Spleen (tissue), 11 donors: Measurements from ENCODE around the gene HCAR2. TPM values are rescaled to one million over a fixed set of nuclear protein-coding genes. Genes with fewer than 3 reads are reported as not detected.

Experiments used
- DNase-seq: peaks from one replicate; pipeline ENCODE4 v3.0.0-alpha.2; 2020
- H3K27ac ChIP-seq, 8 donors: fragments of 200-600 bp; sonication (generic) in 7 of 8; 1 replicate in 4 of 8; 2 replicates in 4 of 8; pipeline versions ENCODE4 v1.5.0 to v1.8.0; 2016 to 2021; ENCODE audit warnings: inconsistent platforms in 4 of 8, mild to moderate bottlenecking in 4 of 8, moderate library complexity in 1 of 8
- H3K27me3 ChIP-seq, 7 donors: fragments of 200-600 bp; sonication (generic) in 6 of 7; replicated peaks in 1 of 7; 1 replicate in 4 of 7; 2 replicates in 3 of 7; pipeline versions ENCODE4 v1.5.0 to v1.8.0; 2016 to 2021; ENCODE audit warnings: inconsistent platforms in 3 of 7, mild to moderate bottlenecking in 1 of 7
- H3K36me3 ChIP-seq, 6 donors: fragments of 200-600 bp; sonication (generic) in 5 of 6; 1 replicate in 4 of 6; 2 replicates in 2 of 6; pipeline versions ENCODE4 v1.5.0 to v1.8.0; 2016 to 2021; ENCODE audit warnings: inconsistent platforms in 2 of 6
- H3K4me1 ChIP-seq, 6 donors: fragments of 200-600 bp; sonication (generic) in 5 of 6; 1 replicate in 3 of 6; 2 replicates in 3 of 6; pipeline versions ENCODE4 v1.5.0 to v1.8.0; 2016 to 2021; ENCODE audit warnings: inconsistent platforms in 3 of 6
- H3K4me3 ChIP-seq, 8 donors: fragments of 200-600 bp; sonication (generic) in 7 of 8; 1 replicate in 4 of 8; 2 replicates in 4 of 8; pipeline versions ENCODE4 v1.5.0 to v1.8.0; 2016 to 2021; ENCODE audit warnings: inconsistent platforms in 4 of 8, mild to moderate bottlenecking in 4 of 8, moderate library complexity in 2 of 8
- H3K9me3 ChIP-seq, 8 donors: fragments of 200-600 bp; sonication (generic) in 7 of 8; 1 replicate in 4 of 8; 2 replicates in 4 of 8; pipeline versions ENCODE4 v1.5.0 to v1.8.0; 2016 to 2021; ENCODE audit warnings: inconsistent platforms in 4 of 8
- POLR2A ChIP-seq, 3 donors: fragments of 450-650 bp; IDR thresholded peaks; one replicate each; pipeline ENCODE4 v1.5.1; 2017; ENCODE audit warnings: antibody characterized with exemption in 3 of 3, mild to moderate bottlenecking in 1 of 3
- POLR2AphosphoS5 ChIP-seq, 3 donors: sonication (generic); formaldehyde crosslinking; IDR thresholded peaks; one replicate each; pipeline ENCODE4 v1.5.1; 2017; ENCODE audit warnings: antibody characterized with exemption in 3 of 3
- WGBS, 5 donors: extraction: QIAGEN DNeasy Blood & Tissue Kit in 3 of 5; methylation state at CpG; one replicate each; pipeline versions ENCODE4 v1.1.5 to v1.1.7; 2013 to 2018; 5-methylcytosine and 5-hydroxymethylcytosine counted together
- intact Hi-C: fragments of 100-400 bp; cut with DNase I; formaldehyde crosslinking; loops from one replicate; pipeline ENCODE4 v1.15.0; 2023; ENCODE audit warnings: low total_unique reads
- polyA plus RNA-seq, 3 donors: library from polyadenylated mRNA; stranded (reverse); fragments of 200-250 nt; gene quantifications; one replicate each; pipeline ENCODE4 v1.2.1, GENCODE V29; 2013
- total RNA-seq, 7 donors: library from RNA; depleted of rRNA in 3 of 7; stranded (reverse); fragments of >200 nt in 3 of 7; fragmentation: NEBNext Ultra II Directional in 4 of 7; extraction: Animal tissue kit (Norgen Biotek cat#: 25700) in 4 of 7; gene quantifications; one replicate each; pipeline versions ENCODE4 v1.1.0 to v1.2.1, GENCODE V29; 2016 to 2021
- TF ChIP-seq, protein P1 (sequence below), 11 experiments: fragments of 200-600 bp in 7 of 11; fragments of 450-650 bp in 4 of 11; sonication (generic) in 4 of 11; IDR thresholded peaks in 8 of 11; conservative IDR thresholded peaks in 3 of 11; 1 replicate in 7 of 11; 2 replicates in 4 of 11; pipeline versions ENCODE4 v1.4.0 to v1.8.0; 2016 to 2021; ENCODE audit warnings: antibody characterized with exemption in 11 of 11, inconsistent platforms in 4 of 11, mild to moderate bottlenecking in 1 of 11
- donor health status: healthy with polysubstance abuse.
- donor health status: DM: no; HTN: no; CAD: no; lungs with moderate emphysema.
- donor health status: DM: no; HTN: no; CAD: no.
- donor health status: Bipolar disorder and iron deficiency.
- donor health status: healthy.
- donor health status: DM: no; HTN: no; CAD: no.
- donor health status: DM: yes; HTN: yes; CAD: no.

Gene HCAR2
- total and polyA plus RNA-seq, 10 donors = 0.53 to 43.0 (median 16.5) TPM

DNA sequence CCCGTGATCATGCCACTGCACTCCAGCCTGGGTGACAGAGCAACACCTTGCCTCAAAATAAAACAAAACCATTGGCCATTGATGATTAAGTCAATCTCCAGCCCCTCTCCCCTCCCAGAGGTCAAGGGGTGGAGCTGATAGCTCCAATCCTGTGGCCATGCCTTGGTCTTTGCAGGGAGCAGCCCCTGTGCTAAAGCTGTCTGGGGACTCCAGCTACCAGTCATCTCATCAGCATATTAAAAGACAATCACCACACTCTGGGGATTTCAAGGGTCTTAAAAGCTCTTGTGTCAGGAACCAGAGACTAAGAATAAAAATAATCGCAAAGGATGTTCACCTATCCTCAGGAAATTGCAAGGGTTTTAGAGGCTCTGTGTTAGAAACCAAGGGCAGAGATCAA, 30.6 kb downstream of the HCAR2 start:
- Histone ChIP-seq H3K4me1 (no peaks in the 10 kb centered on the region), H3K4me3 (no peak overlapping the region), H3K36me3 (no peaks in the 10 kb centered on the region), H3K27me3 (no peaks in the 10 kb centered on the region), H3K9me3 (no peaks in the 10 kb centered on the region), H3K27ac (no peak overlapping the region)
- no peak for DNase-seq
- TF ChIP-seq, protein P1, sequence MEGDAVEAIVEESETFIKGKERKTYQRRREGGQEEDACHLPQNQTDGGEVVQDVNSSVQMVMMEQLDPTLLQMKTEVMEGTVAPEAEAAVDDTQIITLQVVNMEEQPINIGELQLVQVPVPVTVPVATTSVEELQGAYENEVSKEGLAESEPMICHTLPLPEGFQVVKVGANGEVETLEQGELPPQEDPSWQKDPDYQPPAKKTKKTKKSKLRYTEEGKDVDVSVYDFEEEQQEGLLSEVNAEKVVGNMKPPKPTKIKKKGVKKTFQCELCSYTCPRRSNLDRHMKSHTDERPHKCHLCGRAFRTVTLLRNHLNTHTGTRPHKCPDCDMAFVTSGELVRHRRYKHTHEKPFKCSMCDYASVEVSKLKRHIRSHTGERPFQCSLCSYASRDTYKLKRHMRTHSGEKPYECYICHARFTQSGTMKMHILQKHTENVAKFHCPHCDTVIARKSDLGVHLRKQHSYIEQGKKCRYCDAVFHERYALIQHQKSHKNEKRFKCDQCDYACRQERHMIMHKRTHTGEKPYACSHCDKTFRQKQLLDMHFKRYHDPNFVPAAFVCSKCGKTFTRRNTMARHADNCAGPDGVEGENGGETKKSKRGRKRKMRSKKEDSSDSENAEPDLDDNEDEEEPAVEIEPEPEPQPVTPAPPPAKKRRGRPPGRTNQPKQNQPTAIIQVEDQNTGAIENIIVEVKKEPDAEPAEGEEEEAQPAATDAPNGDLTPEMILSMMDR (IDR thresholded peaks at IDR 0.05 in 8 of 11, conservative IDR thresholded peaks at IDR 0.05 in 3 of 11) = no peak
- TF ChIP-seq POLR2AphosphoS5 (IDR thresholded peaks at IDR 0.05) (no peak), POLR2A (IDR thresholded peaks at IDR 0.05) (no peak)
- intact Hi-C loops = no loop called here
- WGBS, 5 donors = 80 to 89% (median 82%) methylated on average over 2 of the region's 2 CpGs

- Histone ChIP-seq H3K36me3 (no peaks in the 10 kb centered on the region), H3K27me3 (no peaks in the 10 kb centered on the region), H3K9me3 (no peaks in the 10 kb centered on the region), H3K27ac (peak overlapping the region in 1 of 8 donors; percentile 25), H3K4me1 (no peaks in the 10 kb centered on the region), H3K4me3 (no peak overlapping the region)
- WGBS, 5 donors = 72 to 89% (median 80%) methylated on average over 5 of the region's 5 CpGs
- TF ChIP-seq POLR2A (IDR thresholded peaks at IDR 0.05) (no peak), POLR2AphosphoS5 (IDR thresholded peaks at IDR 0.05) (no peak)
- TF ChIP-seq, protein P1 (IDR thresholded peaks at IDR 0.05 in 8 of 11, conservative IDR thresholded peaks at IDR 0.05 in 3 of 11) = no peak
- intact Hi-C loops = no loop called here
- DNase-seq = no peak
Observed at GRCh38 chr12:122669397-122670070, 33.6 kb downstream of the HCAR2 start.

- Histone ChIP-seq H3K36me3 (no peaks in the 10 kb centered on the region), H3K4me3 (no peak overlapping the region), H3K9me3 (no peaks in the 10 kb centered on the region), H3K27ac (no peak overlapping the region), H3K27me3 (no peaks in the 10 kb centered on the region), H3K4me1 (no peaks in the 10 kb centered on the region)
- TF ChIP-seq POLR2AphosphoS5 (IDR thresholded peaks at IDR 0.05) (no peak), POLR2A (IDR thresholded peaks at IDR 0.05) (no peak)
- TF ChIP-seq, protein P1 (IDR thresholded peaks at IDR 0.05 in 8 of 11, conservative IDR thresholded peaks at IDR 0.05 in 3 of 11) = no peak
- intact Hi-C loops = no loop called here
- 84 to 91% (median 85%) methylated on average over 2 of the region's 2 CpGs for WGBS, 5 donors
- no peak for DNase-seq
Observed at GRCh38 chr12:122668268-122668667, 34.9 kb downstream of the HCAR2 start.

DNA sequence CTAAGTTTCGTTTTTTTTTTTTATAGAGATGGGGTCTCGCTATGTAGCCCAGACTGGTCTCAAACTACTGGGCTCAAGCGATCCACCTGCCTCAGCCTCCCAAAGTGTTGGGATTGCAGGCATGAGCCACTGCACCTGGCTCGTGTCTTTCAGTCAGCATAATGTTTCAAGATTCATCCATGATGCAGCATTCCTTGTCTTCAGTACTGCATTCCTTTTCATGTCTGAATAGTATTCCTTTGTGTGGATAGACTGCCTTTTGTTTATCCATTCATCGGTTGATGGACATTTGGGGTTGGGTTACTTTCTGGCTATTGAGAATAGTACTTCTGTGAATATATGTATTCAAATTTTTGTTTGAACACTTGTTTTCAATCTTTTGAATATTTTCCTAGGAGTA, 37.4 kb downstream of the HCAR2 start:
- WGBS, 5 donors = 92 to 98% (median 94%) methylated on average over 5 of the region's 5 CpGs
- H3K36me3 ChIP-seq = no peaks in the 10 kb centered on the region
- no peak overlapping the region for H3K4me3 ChIP-seq
- H3K4me1 ChIP-seq = no peaks in the 10 kb centered on the region
- intact Hi-C loops = no loop called here
- TF ChIP-seq POLR2A (IDR thresholded peaks at IDR 0.05) (no peak), POLR2AphosphoS5 (IDR thresholded peaks at IDR 0.05) (no peak)
- TF ChIP-seq, protein P1 (IDR thresholded peaks at IDR 0.05 in 8 of 11, conservative IDR thresholded peaks at IDR 0.05 in 3 of 11) = no peak
- no peaks in the 10 kb centered on the region for H3K27me3 ChIP-seq
- no peak for DNase-seq
- H3K27ac ChIP-seq = no peak overlapping the region
- H3K9me3 ChIP-seq = no peaks in the 10 kb centered on the region
